Keratinocyte (primary cell): Measurements from ENCODE around the gene RIPOR2. TPM values are rescaled to one million over a fixed set of nuclear protein-coding genes. Genes with fewer than 3 reads are reported as not detected.

ENCODE experiments used
- DNase-seq: peaks from one replicate; pipeline ENCODE4 v3.0.0-alpha.2; 2011; ENCODE audit warnings: low read depth, missing footprints, low spot score
- FAIRE-seq: peaks from 2 replicates; lab custom pipeline; 2011; peaks lifted over from hg19 to GRCh38; lab: Jason Lieb, UNC
- H2AFZ ChIP-seq: 2 replicates; pipeline ENCODE4 v1.6.0; 2012; ENCODE audit warnings: low read length, control low read depth, inconsistent platforms; ENCODE audit not compliant: control insufficient read depth
- H3K27ac ChIP-seq: 2 replicates; pipeline ENCODE4 v1.5.1; 2011; ENCODE audit warnings: low read length; ENCODE audit not compliant: control insufficient read depth, insufficient read depth
- H3K27me3 ChIP-seq: 3 replicates; pipeline ENCODE4 v1.6.0; 2011; ENCODE audit warnings: low read length; ENCODE audit not compliant: control insufficient read depth, insufficient read depth; ENCODE audit errors: extremely low read depth
- H3K36me3 ChIP-seq, 2 experiments: 2 replicates in 1 of 2; 3 replicates in 1 of 2; pipeline ENCODE4 v1.5.1; 2011; ENCODE audit warnings: low read length in 2 of 2, mild to moderate bottlenecking in 1 of 2; ENCODE audit not compliant: control insufficient read depth in 2 of 2, insufficient read depth in 2 of 2; ENCODE audit errors: extremely low read depth in 1 of 2
- H3K4me1 ChIP-seq: 3 replicates; pipeline ENCODE4 v1.5.1; 2011; ENCODE audit warnings: low read length; ENCODE audit not compliant: control insufficient read depth, insufficient read depth; ENCODE audit errors: extremely low read depth
- H3K4me2 ChIP-seq: 3 replicates; pipeline ENCODE4 v1.6.0; 2011; ENCODE audit warnings: low read depth, low read length; ENCODE audit not compliant: control insufficient read depth, insufficient read depth; ENCODE audit errors: extremely low read depth
- H3K4me3 ChIP-seq, 3 experiments: fragments of 200-600 bp in 1 of 3; sonication (generic) in 1 of 3; 2 replicates in 2 of 3; 3 replicates in 1 of 3; pipeline ENCODE4 v1.5.1; 2011 to 2016; ENCODE audit warnings: low read length in 3 of 3, mild to moderate bottlenecking in 3 of 3, control low read depth in 2 of 3, inconsistent platforms in 1 of 3, low read depth in 1 of 3, mixed read lengths in 1 of 3, mixed run types in 1 of 3, moderate library complexity in 1 of 3; ENCODE audit not compliant: control insufficient read depth in 2 of 3, insufficient read depth in 2 of 3; ENCODE audit errors: extremely low read depth in 1 of 3
- H3K79me2 ChIP-seq: 2 replicates; pipeline ENCODE4 v1.6.0; 2012; ENCODE audit warnings: low read length; ENCODE audit not compliant: control insufficient read depth, insufficient read depth
- H3K9ac ChIP-seq: 3 replicates; pipeline ENCODE4 v1.6.0; 2011; ENCODE audit warnings: low read length; ENCODE audit not compliant: control insufficient read depth, insufficient read depth; ENCODE audit errors: extremely low read depth
- H3K9me1 ChIP-seq: 3 replicates; pipeline ENCODE4 v1.6.0; 2011; ENCODE audit warnings: low read length; ENCODE audit not compliant: control insufficient read depth, insufficient read depth; ENCODE audit errors: extremely low read depth
- H3K9me3 ChIP-seq: 2 replicates; pipeline ENCODE4 v1.5.1; 2012; ENCODE audit warnings: low read depth, low read length; ENCODE audit not compliant: control insufficient read depth
- H4K20me1 ChIP-seq: 3 replicates; pipeline ENCODE4 v1.6.0; 2011; ENCODE audit warnings: low read length; ENCODE audit not compliant: control insufficient read depth, insufficient read depth; ENCODE audit errors: extremely low read depth
- CTCF ChIP-seq, 3 experiments: IDR thresholded peaks in 1 of 3; conservative IDR thresholded peaks in 1 of 3; optimal IDR thresholded peaks in 1 of 3; 2 replicates in 2 of 3; 3 replicates in 1 of 3; pipeline versions ENCODE3 to v1.5.1; 2011; ENCODE audit warnings: low read length in 3 of 3, mild to moderate bottlenecking in 3 of 3, moderate library complexity in 2 of 3, control low read depth in 1 of 3, inconsistent platforms in 1 of 3; ENCODE audit not compliant: insufficient read depth in 2 of 3; ENCODE audit errors: extremely low read depth in 1 of 3
- EZH2 ChIP-seq: IDR thresholded peaks from one replicate; pipeline ENCODE4 v1.6.1; 2012; ENCODE audit warnings: inconsistent platforms, mild to moderate bottlenecking, low read length, moderate library complexity
- dilution Hi-C: fragments of 300-500 bp; cut with MboI; formaldehyde crosslinking; loops from one replicate; pipeline ENCODE4 v1.7.0; 2020; ENCODE audit warnings: low sequenced_read_pairs; ENCODE audit not compliant: extremely low pct_ligation_motif_present
- polyA plus RNA-seq, 5 experiments: library from polyadenylated mRNA; depleted of rRNA in 3 of 5; stranded (reverse) in 3 of 5; stranded (forward) in 1 of 5; unstranded in 1 of 5; fragments of >200 nt; gene quantifications; 1 replicate in 1 of 5; 2 replicates in 3 of 5; 3 replicates in 1 of 5; pipeline versions ENCODE4 v1.2.1 to v1.2.3, GENCODE V29; 2011 to 2012; ENCODE audit warnings: missing spikeins in 2 of 5, low read depth in 1 of 5, low replicate concordance in 1 of 5

RIPOR2 gene
- polyA plus RNA-seq, 1 donor (not counting 4 experiments of a cell fraction or from before 2014, with no cell fraction given): 0.07 TPM

- FAIRE-seq: no peak
- dilution Hi-C loops: no loop called here
- Histone ChIP-seq H3K79me2 (no peaks in the 10 kb centered on the region), H3K27ac (no peak overlapping the region), H2AFZ (no peak overlapping the region), H3K9me1 (no peaks in the 10 kb centered on the region), H3K4me3 (no peak overlapping the region), H3K9ac (no peak overlapping the region), H3K36me3 (no peaks in the 10 kb centered on the region), H3K4me2 (no peak overlapping the region), H3K9me3 (no peaks in the 10 kb centered on the region), H3K4me1 (no peaks in the 10 kb centered on the region), H4K20me1 (no peaks in the 10 kb centered on the region), H3K27me3 (peaks cover 2% of the 10 kb centered on the region)
- DNase-seq: no peak
- TF ChIP-seq EZH2: no peak
- no peak for TF ChIP-seq CTCF (optimal IDR thresholded peaks at IDR 0.05 in 1 of 3, IDR thresholded peaks at IDR 0.05 in 1 of 3, conservative IDR thresholded peaks at IDR 0.05 in 1 of 3; ENCODE audit: extremely low read depth in 1 of 3, insufficient read depth in 2 of 3, low read length in 3 of 3)
Observed at GRCh38 chr6:24945054-24945453, 9.3 kb upstream of the RIPOR2 start.

GRCh38 chr6:24943774-24944173, 8.0 kb upstream of the RIPOR2 start:
- Histone ChIP-seq H4K20me1 (no peaks in the 10 kb centered on the region), H3K36me3 (no peaks in the 10 kb centered on the region), H3K9me3 (no peaks in the 10 kb centered on the region), H3K79me2 (no peaks in the 10 kb centered on the region), H3K9me1 (no peaks in the 10 kb centered on the region), H3K27me3 (no peaks in the 10 kb centered on the region), H3K27ac (no peak overlapping the region), H3K4me3 (no peak overlapping the region), H3K4me1 (no peaks in the 10 kb centered on the region), H2AFZ (no peak overlapping the region), H3K9ac (no peak overlapping the region), H3K4me2 (no peak overlapping the region)
- TF ChIP-seq EZH2: no peak
- no peak for TF ChIP-seq CTCF (optimal IDR thresholded peaks at IDR 0.05 in 1 of 3, IDR thresholded peaks at IDR 0.05 in 1 of 3, conservative IDR thresholded peaks at IDR 0.05 in 1 of 3; ENCODE audit: extremely low read depth in 1 of 3, insufficient read depth in 2 of 3, low read length in 3 of 3)
- DNase-seq (no peak), FAIRE-seq (no peak)
- dilution Hi-C loops: no loop called here
